Measurements from ENCODE around the gene EPHB1. TPM values are rescaled to one million over a fixed set of nuclear protein-coding genes. Genes with fewer than 3 reads are reported as not detected.

Gene EPHB1
- total RNA-seq, 3 donors from 2014 or later: 0.31 to 6.9 (median 0.64) TPM

DNA sequence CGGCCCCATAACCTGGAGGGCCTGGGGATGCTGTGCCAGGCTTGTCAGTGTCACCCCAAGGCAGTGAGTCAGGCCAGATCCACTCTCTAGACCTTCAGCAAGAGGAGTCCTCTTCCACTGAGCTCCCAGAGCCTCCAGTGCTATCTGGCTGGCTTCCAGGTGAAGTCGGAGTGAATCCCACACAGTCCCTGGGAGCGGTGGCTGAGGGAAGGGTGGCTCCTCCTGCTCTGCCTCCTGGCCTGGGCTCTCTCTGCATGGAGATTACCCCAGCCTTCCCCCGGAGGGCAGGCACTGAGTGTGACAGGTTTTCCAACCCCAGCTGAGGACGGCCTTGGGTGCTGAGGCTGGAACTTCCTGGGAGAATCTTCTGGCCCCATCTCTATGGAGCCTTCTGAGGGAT lies 82.7 kb downstream of the EPHB1 start:
- intact Hi-C loops (cut with DNase I, micrococcal nuclease): no loop called here
- ATAC-seq: no peak
- Histone ChIP-seq H3K4me1 (ENCODE audit: low read depth) (no peaks in the 10 kb centered on the region), H3K9me3 (no peaks in the 10 kb centered on the region), H3K4me3 (no peak overlapping the region), H3K36me3 (ENCODE audit: low read depth) (no peaks in the 10 kb centered on the region)
- TF ChIP-seq, protein P1, sequence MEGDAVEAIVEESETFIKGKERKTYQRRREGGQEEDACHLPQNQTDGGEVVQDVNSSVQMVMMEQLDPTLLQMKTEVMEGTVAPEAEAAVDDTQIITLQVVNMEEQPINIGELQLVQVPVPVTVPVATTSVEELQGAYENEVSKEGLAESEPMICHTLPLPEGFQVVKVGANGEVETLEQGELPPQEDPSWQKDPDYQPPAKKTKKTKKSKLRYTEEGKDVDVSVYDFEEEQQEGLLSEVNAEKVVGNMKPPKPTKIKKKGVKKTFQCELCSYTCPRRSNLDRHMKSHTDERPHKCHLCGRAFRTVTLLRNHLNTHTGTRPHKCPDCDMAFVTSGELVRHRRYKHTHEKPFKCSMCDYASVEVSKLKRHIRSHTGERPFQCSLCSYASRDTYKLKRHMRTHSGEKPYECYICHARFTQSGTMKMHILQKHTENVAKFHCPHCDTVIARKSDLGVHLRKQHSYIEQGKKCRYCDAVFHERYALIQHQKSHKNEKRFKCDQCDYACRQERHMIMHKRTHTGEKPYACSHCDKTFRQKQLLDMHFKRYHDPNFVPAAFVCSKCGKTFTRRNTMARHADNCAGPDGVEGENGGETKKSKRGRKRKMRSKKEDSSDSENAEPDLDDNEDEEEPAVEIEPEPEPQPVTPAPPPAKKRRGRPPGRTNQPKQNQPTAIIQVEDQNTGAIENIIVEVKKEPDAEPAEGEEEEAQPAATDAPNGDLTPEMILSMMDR (IDR thresholded peaks at IDR 0.05): no peak
- DNase-seq: no peak

DNA sequence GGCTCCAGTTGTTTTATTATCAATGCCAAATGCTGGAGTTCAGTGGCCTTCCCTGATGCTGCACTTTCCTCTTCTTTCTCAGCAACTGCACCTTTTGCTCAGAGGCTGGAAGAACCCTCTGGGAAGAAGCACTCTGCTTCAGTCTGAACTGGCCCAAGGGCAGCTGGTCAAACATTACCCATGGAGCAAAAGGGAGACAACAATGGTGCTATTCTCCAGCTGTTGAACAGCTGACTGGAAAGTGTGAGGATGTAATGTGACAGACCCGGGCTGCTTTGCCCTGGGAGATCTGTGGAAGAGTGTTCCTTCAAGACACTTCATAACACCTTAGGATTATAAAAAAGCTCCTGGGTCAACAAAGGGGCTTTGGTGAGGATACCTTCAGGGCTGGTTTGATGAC lies 84.9 kb downstream of the EPHB1 start:
- ATAC-seq: no peak
- intact Hi-C loops (cut with DNase I, micrococcal nuclease): no loop called here
- H3K4me3 ChIP-seq: no peak overlapping the region

DNA sequence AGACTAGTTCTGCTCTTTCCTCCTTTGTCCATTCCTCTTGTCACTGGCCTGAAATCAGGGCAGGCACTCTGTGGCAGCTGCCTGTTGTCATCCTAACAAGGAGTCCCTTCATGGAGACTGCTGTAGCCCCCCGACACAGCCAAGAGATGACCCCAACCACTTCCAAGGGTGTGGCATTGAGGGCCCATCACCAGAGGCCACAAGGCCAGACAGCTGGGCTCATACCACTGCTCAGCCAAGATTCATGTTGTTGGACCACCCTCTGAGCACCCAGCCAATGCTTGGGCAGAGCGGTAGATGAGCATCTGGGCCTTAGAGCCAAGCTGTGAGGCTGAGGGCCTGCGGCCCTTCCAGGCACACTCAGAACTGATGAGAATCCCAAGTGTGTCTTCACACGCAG lies 85.4 kb downstream of the EPHB1 start:
- no peaks in the 10 kb centered on the region for H3K9me3 ChIP-seq
- TF ChIP-seq, protein P1 (IDR thresholded peaks at IDR 0.05): no peak
- no peaks in the 10 kb centered on the region for H3K36me3 ChIP-seq (ENCODE audit: low read depth)
- DNase-seq (no peak), ATAC-seq (no peak)
- intact Hi-C loops (cut with DNase I, micrococcal nuclease): no loop called here
- no peaks in the 10 kb centered on the region for H3K4me1 ChIP-seq (ENCODE audit: low read depth)
- H3K4me3 ChIP-seq: no peak overlapping the region

More for the DNA sequence above, 84.9 kb downstream of the EPHB1 start:
- TF ChIP-seq, protein P1 (IDR thresholded peaks at IDR 0.05): no peak
- H3K36me3 ChIP-seq (ENCODE audit: low read depth): no peaks in the 10 kb centered on the region
- no peaks in the 10 kb centered on the region for H3K9me3 ChIP-seq
- no peaks in the 10 kb centered on the region for H3K4me1 ChIP-seq (ENCODE audit: low read depth)
- DNase-seq: no peak

DNA sequence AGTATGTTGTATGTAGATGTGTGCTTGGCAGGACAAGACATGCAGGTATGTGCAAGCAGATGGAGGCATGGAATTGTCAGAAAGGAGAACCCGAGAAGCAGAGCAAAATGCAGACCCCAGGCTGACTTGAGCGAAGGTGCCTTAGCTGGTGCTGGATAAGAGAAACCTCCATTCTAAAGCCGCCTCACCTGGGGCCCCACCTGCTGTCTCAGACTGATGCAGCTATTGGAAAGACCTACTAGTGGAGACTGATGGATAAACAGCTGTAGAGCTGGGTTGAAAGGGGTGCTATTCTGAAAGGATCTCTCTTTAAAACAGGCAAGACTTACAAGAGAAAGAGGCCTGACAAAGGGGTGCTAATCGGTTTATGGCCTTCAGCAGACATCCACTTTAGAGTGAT lies 86.2 kb downstream of the EPHB1 start:
- DNase-seq (no peak), ATAC-seq (no peak)
- Histone ChIP-seq H3K9me3 (no peaks in the 10 kb centered on the region), H3K4me3 (no peak overlapping the region), H3K36me3 (ENCODE audit: low read depth) (no peaks in the 10 kb centered on the region), H3K4me1 (ENCODE audit: low read depth) (no peaks in the 10 kb centered on the region)
- TF ChIP-seq, protein P1 (IDR thresholded peaks at IDR 0.05): no peak
- intact Hi-C loops (cut with DNase I, micrococcal nuclease): no loop called here

DNA sequence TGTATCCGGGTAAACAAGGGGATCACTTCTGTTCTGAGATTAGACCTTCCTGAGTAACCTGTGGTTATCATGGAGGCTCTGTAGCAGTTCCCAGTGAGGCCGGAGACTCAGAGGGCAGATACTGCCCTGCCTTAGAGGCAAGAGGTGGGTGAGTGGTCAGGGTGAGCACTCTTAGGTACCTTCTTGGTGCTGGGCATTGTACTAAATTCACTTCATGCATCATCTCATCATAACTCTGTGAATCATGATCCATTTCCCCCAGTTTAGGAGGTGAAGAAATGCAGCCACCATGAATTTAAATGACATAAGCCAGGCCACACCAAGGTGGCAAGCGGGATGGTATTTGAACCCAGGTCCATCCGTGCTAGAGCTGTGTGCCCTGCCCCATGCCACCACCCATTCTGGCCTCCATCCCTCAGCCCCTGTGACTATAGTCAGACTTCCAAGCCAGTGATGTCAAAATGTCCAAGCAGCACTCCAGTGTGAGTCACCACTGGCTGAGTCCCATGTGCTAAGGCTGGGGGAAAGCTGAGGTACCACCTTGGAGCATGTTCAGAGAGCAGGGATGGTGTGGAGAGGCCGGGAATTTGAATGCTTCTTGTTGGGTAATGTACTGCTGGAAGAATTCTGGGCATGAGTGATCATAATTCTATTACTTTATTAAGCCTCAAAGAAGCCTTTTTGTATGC lies 88.8 kb downstream of the EPHB1 start:
- DNase-seq (no peak), ATAC-seq (no peak)
- TF ChIP-seq, protein P1 (IDR thresholded peaks at IDR 0.05): no peak
- no peaks in the 10 kb centered on the region for H3K9me3 ChIP-seq
- intact Hi-C loops (cut with DNase I, micrococcal nuclease): no loop called here
- H3K4me3 ChIP-seq: no peak overlapping the region
- H3K36me3 ChIP-seq (ENCODE audit: low read depth): no peaks in the 10 kb centered on the region
- no peaks in the 10 kb centered on the region for H3K4me1 ChIP-seq (ENCODE audit: low read depth)
